ENCODE data around the gene RAB33A. TPM values are rescaled to one million over a fixed set of nuclear protein-coding genes. Genes with fewer than 3 reads are reported as not detected.

Gene RAB33A
- total RNA-seq, 2 donors from 2014 or later, result 2.2 to 5.0 TPM

DNA sequence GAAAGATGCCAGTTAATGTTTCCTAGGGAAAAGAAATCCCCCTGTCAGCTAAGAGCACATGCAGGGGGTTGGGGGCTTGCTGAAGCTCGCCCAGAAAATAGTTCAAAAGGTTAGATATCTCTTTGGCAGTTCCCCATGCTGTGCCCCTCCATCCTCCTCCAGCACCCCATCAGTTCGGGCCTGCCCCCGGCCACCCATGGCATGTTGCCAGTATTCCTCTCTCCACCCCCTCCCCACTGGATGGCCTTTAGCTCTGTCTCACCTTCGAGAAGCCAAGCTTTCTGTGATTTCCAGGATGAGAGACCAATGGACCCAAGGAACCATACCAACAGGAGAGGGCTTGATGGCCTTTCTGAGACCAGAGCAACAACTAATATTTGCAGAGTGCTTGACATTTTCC lies 5.2 kb downstream of the RAB33A start:
- ATAC-seq (no peak), DNase-seq (no peak)
- H3K9me3 ChIP-seq (ENCODE audit: control insufficient read depth, low read length, poor library complexity, severe bottlenecking), result no peaks in the 10 kb centered on the region
- peak overlapping the region; percentile 69 for H3K27ac Mint-ChIP-seq
- peak overlapping the region; percentile 67 for H3K4me3 Mint-ChIP-seq
- no peaks in the 10 kb centered on the region for H3K36me3 Mint-ChIP-seq (ENCODE audit: low read depth)
- H3K27me3 Mint-ChIP-seq, result no peaks in the 10 kb centered on the region
- H3K4me1 Mint-ChIP-seq, result peaks cover 29% of the 10 kb centered on the region

DNA sequence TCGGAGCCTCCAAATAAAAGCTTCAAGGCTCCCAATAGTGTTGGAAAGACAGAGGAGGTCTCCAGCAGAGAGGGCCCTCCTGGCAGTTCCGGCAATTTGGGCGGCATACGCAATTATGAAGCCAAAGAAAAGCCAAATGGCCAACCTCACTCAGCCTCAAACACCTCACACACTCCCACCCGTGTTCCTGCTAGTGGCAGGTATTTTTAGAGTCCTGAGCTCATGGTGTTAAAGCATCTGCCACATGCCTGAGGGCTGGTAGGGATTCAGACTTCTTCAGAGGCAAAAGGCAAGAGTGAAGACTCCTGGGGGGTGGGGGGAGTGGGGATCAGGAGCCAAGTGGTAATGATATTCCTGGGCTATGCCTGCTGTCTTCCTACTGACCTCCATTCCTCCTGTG lies 7.4 kb downstream of the RAB33A start:
- Mint-ChIP-seq H3K27ac (peak overlapping the region; percentile 41), H3K4me1 (peaks cover 24% of the 10 kb centered on the region), H3K36me3 (ENCODE audit: low read depth) (no peaks in the 10 kb centered on the region), H3K4me3 (no peak overlapping the region), H3K27me3 (no peaks in the 10 kb centered on the region)
- ATAC-seq (no peak), DNase-seq (no peak)
- no peaks in the 10 kb centered on the region for H3K9me3 ChIP-seq (ENCODE audit: control insufficient read depth, low read length, poor library complexity, severe bottlenecking)

DNA sequence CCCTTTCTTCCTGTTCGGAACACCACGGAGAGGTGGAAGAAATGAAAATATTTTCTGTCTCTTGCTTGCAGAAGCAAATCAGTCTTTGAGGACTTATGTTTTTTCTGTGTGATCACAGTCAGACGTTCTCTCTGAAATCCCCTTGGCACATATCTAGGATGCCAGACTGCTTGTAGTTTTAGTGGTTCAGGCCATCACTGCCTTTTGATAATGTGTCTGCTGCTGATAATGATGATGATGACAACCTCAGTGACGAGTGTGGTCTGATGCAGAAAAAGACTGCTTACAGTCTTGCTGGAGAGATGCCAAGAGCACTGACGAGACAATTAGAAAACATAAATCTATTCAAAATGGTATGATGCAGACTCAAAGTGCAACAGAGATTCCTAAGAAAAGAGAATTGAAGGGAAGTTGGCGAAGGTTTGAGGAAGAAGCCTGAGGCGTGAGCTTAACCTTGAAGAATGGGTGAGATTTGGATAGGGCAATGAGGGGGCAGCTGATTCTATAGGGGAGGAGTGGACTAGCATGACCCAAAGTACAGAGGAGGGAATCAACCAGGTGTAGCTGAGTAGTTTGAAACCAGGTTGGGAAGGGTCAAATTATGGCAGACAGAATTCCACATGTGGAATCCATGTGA lies 7.9 kb downstream of the RAB33A start:
- peak overlapping the region; percentile 31 for H3K4me3 Mint-ChIP-seq
- H3K9me3 ChIP-seq (ENCODE audit: control insufficient read depth, low read length, poor library complexity, severe bottlenecking), result no peaks in the 10 kb centered on the region
- no peaks in the 10 kb centered on the region for H3K27me3 Mint-ChIP-seq
- no peaks in the 10 kb centered on the region for H3K36me3 Mint-ChIP-seq (ENCODE audit: low read depth)
- peak; percentile 58 for ATAC-seq
- H3K27ac Mint-ChIP-seq, result peak overlapping the region; percentile 6
- peaks cover 25% of the 10 kb centered on the region for H3K4me1 Mint-ChIP-seq
- DNase-seq, result no peak

DNA sequence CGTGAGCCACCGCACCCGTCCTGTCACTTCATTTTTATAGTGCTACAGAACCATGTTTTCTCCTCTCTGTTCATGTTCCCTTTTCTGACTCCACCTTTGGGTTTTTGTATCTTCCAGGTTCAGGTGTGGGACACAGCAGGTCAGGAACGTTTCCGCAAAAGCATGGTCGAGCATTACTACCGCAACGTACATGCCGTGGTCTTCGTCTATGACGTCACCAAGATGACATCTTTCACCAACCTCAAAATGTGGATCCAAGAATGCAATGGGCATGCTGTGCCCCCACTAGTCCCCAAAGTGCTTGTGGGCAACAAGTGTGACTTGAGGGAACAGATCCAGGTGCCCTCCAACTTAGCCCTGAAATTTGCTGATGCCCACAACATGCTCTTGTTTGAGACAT lies 12.4 kb downstream of the RAB33A start:
- no peak overlapping the region for H3K4me3 Mint-ChIP-seq

DNA sequence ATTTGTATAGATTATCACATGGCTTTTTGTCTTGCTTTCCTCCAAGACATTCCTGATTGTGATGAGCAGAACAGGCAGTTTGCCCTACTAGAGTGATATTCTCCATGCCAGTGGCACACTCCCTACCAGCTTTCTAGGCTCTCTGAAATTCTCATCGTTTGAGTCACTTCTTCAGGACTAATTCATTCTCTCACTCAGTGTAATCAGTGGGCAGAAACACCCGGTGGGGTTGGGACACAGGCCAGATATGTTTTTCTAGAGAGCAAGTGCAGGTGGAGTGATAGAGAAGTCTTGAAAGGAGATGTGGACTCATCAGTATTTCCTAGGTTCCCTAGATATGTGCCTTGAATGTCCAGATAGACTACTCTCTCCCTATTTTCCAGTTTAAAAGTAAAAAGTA lies 13.1 kb downstream of the RAB33A start:
- no peak overlapping the region for H3K27ac Mint-ChIP-seq
- no peak overlapping the region for H3K4me3 Mint-ChIP-seq
- no peak for DNase-seq
- H3K36me3 Mint-ChIP-seq (ENCODE audit: low read depth), result no peaks in the 10 kb centered on the region
- no peak for ATAC-seq
- H3K4me1 Mint-ChIP-seq, result peaks cover 4% of the 10 kb centered on the region
- H3K9me3 ChIP-seq (ENCODE audit: control insufficient read depth, low read length, poor library complexity, severe bottlenecking), result no peaks in the 10 kb centered on the region
- no peaks in the 10 kb centered on the region for H3K27me3 Mint-ChIP-seq

More for the DNA sequence above, 12.4 kb downstream of the RAB33A start:
- H3K27ac Mint-ChIP-seq, result peak overlapping the region; percentile 32
- H3K4me1 Mint-ChIP-seq, result peaks cover 8% of the 10 kb centered on the region
- no peaks in the 10 kb centered on the region for H3K9me3 ChIP-seq (ENCODE audit: control insufficient read depth, low read length, poor library complexity, severe bottlenecking)
- ATAC-seq (no peak), DNase-seq (no peak)
- no peaks in the 10 kb centered on the region for H3K36me3 Mint-ChIP-seq (ENCODE audit: low read depth)
- H3K27me3 Mint-ChIP-seq, result no peaks in the 10 kb centered on the region

DNA sequence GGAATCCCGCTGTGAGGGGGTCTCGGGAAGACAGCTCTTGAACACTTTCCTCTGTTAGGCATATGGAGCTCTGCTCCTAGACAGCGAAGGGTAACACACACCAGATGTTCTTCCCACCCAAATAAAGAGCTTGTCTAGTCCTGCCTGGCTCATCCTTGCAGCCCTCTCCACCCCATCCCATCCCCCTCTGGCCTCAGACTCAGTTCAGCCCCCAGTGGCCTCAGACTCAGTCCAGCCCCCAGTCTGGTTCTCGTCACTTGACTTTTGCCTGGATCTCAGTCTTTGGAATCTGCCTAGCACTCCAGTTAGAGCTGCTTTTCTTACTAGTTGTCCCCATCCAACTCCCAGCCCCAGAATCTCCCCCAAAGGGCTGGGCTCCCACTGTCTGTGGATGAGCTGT lies 14.9 kb downstream of the RAB33A start:
- no peak for ATAC-seq
- Mint-ChIP-seq H3K27me3 (no peaks in the 10 kb centered on the region), H3K4me3 (no peak overlapping the region), H3K36me3 (ENCODE audit: low read depth) (no peaks in the 10 kb centered on the region), H3K27ac (no peak overlapping the region), H3K4me1 (peaks cover 3% of the 10 kb centered on the region)
- DNase-seq, result no peak
- H3K9me3 ChIP-seq (ENCODE audit: control insufficient read depth, low read length, poor library complexity, severe bottlenecking), result no peaks in the 10 kb centered on the region

DNA sequence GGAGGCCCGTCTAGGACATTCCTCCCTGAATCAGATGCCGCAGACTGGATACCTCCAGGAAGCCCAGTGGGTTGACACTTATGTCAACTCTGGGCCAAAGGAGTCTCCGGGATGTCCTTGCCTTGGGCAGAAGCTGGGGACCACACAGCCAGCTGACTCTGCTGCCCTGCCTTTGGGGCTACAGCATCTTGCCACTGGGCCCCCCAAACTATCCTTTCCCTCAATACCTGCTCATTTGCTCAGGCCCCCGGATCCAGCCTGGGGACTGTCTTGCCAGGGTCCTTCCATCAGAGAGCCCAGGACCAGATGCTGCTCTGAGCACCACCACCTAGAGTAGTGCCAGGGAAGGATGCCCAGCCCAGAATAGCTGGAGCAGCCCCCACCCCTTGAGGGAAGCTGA lies 19.0 kb downstream of the RAB33A start:
- no peak for ATAC-seq
- Mint-ChIP-seq H3K27me3 (no peaks in the 10 kb centered on the region), H3K36me3 (ENCODE audit: low read depth) (no peaks in the 10 kb centered on the region), H3K27ac (no peak overlapping the region), H3K4me3 (no peak overlapping the region), H3K4me1 (no peaks in the 10 kb centered on the region)
- H3K9me3 ChIP-seq (ENCODE audit: control insufficient read depth, low read length, poor library complexity, severe bottlenecking), result no peaks in the 10 kb centered on the region
- DNase-seq, result no peak

DNA sequence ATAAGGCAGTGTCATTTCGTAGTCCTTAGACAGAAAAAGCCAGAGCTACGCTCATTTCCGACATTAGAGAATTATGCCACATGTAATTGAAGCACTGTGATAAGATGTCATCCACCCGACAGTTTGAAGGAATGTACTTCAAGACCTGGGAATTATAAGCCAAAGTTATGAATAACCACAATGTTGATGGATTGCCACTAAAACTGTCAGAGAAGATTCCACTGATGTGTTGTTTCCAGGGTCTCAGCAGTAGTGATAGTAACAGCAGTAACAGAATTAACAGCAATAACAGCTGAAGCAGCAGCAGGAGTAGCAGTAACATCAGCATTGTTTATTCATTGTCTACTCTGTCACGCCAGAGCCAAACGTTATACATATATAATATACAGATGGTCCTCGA lies 24.7 kb downstream of the RAB33A start:
- no peak overlapping the region for H3K4me3 Mint-ChIP-seq

DNA sequence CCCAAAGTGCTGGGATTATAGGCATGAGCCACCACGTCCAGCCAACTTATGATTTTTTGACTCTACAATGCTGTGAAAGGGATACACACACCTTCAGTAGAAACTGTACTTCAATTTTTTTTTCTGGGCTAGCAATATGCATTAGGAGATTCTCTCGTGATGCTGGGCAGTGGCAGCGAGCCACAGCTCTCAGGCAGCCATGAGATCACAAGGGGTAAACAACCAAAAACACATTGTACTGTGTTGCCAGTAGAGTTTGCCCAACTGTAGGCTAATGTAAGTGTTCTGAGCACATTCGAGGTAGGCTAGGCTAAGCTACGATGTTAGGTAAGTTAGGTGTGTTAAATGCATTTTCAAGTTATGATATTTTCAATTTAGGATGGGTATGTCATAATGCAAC lies 25.7 kb downstream of the RAB33A start:
- H3K27me3 Mint-ChIP-seq, result no peaks in the 10 kb centered on the region
- no peaks in the 10 kb centered on the region for H3K36me3 Mint-ChIP-seq (ENCODE audit: low read depth)
- H3K27ac Mint-ChIP-seq, result no peak overlapping the region
- no peaks in the 10 kb centered on the region for H3K4me1 Mint-ChIP-seq
- no peak for DNase-seq
- ATAC-seq, result no peak
- H3K9me3 ChIP-seq (ENCODE audit: control insufficient read depth, low read length, poor library complexity, severe bottlenecking), result no peaks in the 10 kb centered on the region
- H3K4me3 Mint-ChIP-seq, result no peak overlapping the region

More for the DNA sequence above, 24.7 kb downstream of the RAB33A start:
- H3K27ac Mint-ChIP-seq, result no peak overlapping the region
- H3K36me3 Mint-ChIP-seq (ENCODE audit: low read depth), result no peaks in the 10 kb centered on the region
- DNase-seq (no peak), ATAC-seq (no peak)
- H3K27me3 Mint-ChIP-seq, result no peaks in the 10 kb centered on the region
- no peaks in the 10 kb centered on the region for H3K4me1 Mint-ChIP-seq
- no peaks in the 10 kb centered on the region for H3K9me3 ChIP-seq (ENCODE audit: control insufficient read depth, low read length, poor library complexity, severe bottlenecking)

DNA sequence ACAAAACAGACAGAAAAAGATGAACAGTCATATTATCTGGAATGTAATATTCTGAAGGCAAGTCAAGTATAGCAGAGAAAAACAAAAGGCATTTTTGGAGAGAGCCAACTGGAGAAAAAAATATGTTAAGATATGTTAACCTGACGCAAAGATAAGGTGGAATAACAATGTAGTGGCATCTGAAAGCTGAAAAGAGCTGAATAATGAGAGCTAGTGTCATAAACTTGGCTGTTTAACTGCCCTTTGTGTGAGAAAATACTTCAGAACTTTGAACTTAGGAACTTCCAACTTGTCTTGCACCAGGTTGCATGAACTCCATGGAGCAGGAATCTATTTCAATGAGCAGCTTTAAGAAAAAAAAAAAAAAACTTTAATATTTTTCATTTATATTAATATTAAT lies 32.9 kb downstream of the RAB33A start:
- Mint-ChIP-seq H3K27ac (no peak overlapping the region), H3K4me1 (no peaks in the 10 kb centered on the region), H3K4me3 (no peak overlapping the region), H3K36me3 (ENCODE audit: low read depth) (peaks cover 3% of the 10 kb centered on the region), H3K27me3 (no peaks in the 10 kb centered on the region)
- no peaks in the 10 kb centered on the region for H3K9me3 ChIP-seq (ENCODE audit: control insufficient read depth, low read length, poor library complexity, severe bottlenecking)
- DNase-seq (no peak), ATAC-seq (no peak)

DNA sequence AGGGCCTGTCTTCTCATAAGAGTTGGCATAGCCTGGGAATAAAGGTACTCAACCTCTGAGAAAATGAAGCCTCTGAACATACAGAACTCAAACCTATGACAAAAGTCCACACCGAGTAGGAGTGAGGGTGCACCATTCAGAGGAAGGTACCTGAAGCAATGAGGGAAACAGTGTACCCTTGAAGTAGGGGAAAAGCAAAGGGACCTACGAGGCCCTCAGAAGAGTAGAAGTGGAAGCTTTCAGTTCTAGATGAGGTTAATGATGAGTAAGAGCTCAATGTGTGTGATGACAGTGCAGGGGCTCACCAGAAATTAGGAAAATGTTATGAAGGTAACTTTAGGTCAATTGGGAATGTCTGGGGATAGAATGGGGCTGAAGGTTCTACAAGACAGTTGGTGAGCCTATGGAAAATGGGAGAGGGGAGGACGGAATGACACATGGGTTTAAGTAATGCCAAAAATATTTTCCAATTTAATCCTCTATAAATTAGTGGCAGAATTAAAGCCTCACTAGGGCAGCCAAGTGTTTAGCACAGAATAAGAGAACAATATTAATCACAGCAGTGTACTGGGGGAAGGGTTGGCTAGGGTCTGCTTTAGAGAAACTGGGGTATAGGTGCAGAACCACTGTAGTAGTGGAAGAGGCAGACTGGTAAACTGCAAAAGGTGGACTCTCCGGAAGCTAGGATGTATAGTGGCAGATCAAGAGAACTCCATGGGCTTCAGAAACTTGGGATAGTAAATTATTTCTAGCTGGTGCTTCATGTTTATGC lies 39.8 kb downstream of the RAB33A start:
- Mint-ChIP-seq H3K27ac (peak overlapping the region; percentile 80), H3K4me1 (peaks cover 19% of the 10 kb centered on the region), H3K27me3 (no peaks in the 10 kb centered on the region), H3K36me3 (ENCODE audit: low read depth) (peaks cover 7% of the 10 kb centered on the region), H3K4me3 (no peak overlapping the region)
- H3K9me3 ChIP-seq (ENCODE audit: control insufficient read depth, low read length, poor library complexity, severe bottlenecking), result no peaks in the 10 kb centered on the region
- no peak for DNase-seq
- no peak for ATAC-seq

DNA sequence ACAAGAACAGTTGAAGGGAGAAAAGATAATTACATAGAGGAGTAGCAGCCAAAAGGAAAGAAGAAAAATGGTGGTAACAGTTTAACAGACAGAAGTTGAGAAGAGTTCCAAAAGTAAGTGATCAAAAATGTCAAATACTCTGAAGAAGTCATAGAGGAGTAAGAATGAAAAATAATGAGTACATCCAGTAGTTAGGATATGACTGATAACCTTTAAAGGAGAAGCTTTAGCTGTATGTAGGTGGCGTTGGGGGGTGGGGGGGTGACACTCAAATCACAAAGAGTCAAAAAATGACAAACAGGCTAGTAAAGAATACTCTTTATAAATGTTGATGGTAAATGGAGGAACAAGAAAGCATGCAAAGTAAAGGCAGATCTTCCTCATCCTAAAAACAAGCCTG lies 40.6 kb downstream of the RAB33A start:
- H3K4me3 Mint-ChIP-seq, result peak overlapping the region; percentile 66
- peak overlapping the region; percentile 80 for H3K27ac Mint-ChIP-seq
- no peaks in the 10 kb centered on the region for H3K9me3 ChIP-seq (ENCODE audit: control insufficient read depth, low read length, poor library complexity, severe bottlenecking)
- H3K36me3 Mint-ChIP-seq (ENCODE audit: low read depth), result peaks cover 9% of the 10 kb centered on the region
- H3K4me1 Mint-ChIP-seq, result peaks cover 19% of the 10 kb centered on the region
- DNase-seq (no peak), ATAC-seq (no peak)
- no peaks in the 10 kb centered on the region for H3K27me3 Mint-ChIP-seq

DNA sequence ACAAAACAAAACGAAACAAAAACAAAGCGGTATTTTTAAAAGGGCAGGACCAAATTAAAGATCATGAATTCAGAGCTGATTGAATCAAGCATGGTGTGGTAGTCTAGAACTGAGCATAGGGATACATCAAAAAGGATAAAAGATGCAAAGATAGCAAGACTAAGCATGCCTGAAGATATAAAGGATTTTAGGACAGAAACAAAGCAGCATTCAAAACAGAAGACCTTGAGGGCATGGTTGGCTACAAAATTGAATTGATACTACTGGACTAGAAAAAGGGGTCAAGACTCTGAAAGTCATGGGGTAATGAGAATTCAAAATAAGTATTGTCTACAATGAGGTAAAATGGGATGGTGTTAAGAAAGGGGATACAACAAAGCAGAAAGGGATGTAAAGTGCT lies 41.6 kb downstream of the RAB33A start:
- ATAC-seq (no peak), DNase-seq (no peak)
- H3K4me3 Mint-ChIP-seq, result no peak overlapping the region
- no peak overlapping the region for H3K27ac Mint-ChIP-seq
- peaks cover 6% of the 10 kb centered on the region for H3K36me3 Mint-ChIP-seq (ENCODE audit: low read depth)
- H3K27me3 Mint-ChIP-seq, result no peaks in the 10 kb centered on the region
- H3K4me1 Mint-ChIP-seq, result peaks cover 19% of the 10 kb centered on the region
- no peaks in the 10 kb centered on the region for H3K9me3 ChIP-seq (ENCODE audit: control insufficient read depth, low read length, poor library complexity, severe bottlenecking)

DNA sequence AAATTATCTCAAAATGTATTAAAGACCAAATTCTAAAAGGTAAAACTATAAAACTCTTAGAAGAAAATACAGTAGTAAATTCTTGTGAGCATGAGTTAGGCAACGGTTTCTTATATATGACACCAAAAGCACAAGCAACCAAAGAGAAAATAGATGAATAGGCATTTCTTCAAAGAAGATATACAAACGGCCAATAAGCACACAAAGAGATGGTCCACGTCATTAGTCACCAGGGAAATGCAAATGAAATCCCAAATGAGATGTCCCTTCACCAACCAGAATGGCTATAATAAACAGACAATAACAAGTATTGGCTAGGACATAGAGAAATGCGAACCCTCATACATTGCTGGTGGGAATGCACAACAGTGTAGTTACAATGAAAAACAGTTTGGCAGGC lies 44.6 kb downstream of the RAB33A start:
- H3K9me3 ChIP-seq (ENCODE audit: control insufficient read depth, low read length, poor library complexity, severe bottlenecking), result no peaks in the 10 kb centered on the region
- Mint-ChIP-seq H3K27me3 (no peaks in the 10 kb centered on the region), H3K27ac (no peak overlapping the region), H3K4me3 (no peak overlapping the region), H3K4me1 (peaks cover 17% of the 10 kb centered on the region), H3K36me3 (ENCODE audit: low read depth) (peaks cover 6% of the 10 kb centered on the region)
- DNase-seq, result no peak
- no peak for ATAC-seq

Data from T-helper 17 cell (primary cell).